ENCODE measurements around the gene PPP6R2.

DNA sequence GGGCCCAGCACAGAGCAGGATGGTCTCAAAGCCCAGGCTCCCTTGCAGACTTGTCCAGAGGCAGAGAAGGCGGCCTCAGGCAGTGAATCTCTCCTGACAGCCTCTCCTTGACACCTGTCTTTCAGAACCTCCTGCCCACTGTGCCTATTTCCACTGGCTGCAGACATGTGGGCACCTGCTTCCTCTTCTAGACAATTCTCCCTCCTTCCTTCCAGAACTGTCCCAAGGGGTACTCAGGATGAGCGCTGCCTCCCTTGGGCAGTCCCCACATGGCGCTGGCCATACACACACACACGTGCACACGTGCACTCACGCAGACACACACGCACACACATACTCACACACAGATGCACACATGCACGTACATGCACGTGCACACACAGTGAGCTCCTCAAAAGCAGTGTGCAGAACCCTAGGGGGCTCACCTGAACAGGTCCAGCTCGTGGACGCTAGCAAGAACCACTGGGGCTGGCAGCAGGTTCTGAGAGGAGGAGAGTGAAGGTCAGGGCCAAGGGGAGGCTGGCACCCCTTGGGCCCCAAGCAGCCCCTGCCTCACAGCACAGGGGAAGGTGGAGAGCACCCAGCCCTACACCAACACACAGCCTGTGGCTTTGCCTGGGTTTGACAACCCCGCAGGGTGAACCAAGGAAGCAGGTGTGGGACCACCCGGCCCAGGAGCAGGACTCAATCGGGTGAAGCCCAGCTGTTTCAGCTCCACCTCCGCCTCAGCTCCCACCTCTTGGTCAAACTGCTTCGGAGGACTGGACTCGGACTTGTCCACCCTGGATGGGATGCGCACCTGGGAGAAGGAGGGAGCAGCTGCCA, 27.6 kb upstream of the PPP6R2 start:
- TF ChIP-seq POLR2AphosphoS5 (IDR thresholded peaks at IDR 0.05; ENCODE audit: low read depth, low read length) (no peak), REST (IDR thresholded peaks at IDR 0.05; ENCODE audit: insufficient read depth in 1 of 2, low read depth in 2 of 2, low read length in 2 of 2) (no peak), SIN3A (IDR thresholded peaks at IDR 0.05; ENCODE audit: borderline replicate concordance, insufficient read depth, low read length) (no peak), TAF1 (IDR thresholded peaks at IDR 0.05; ENCODE audit: borderline replicate concordance, insufficient read depth, low read length) (no peak), FOXP2 (optimal IDR thresholded peaks at IDR 0.05; ENCODE audit: borderline replicate concordance, extremely low read depth, extremely low read length, insufficient read depth) (no peak)

Measured in PFSK-1 (cell line).